T follicular helper cell (primary cell): ENCODE results near the gene SOX9.
"Not testable (repeated sequence)": the region's sequence is repeated elsewhere in the genome, so short reads cannot be mapped to it uniquely, and the experiment has no call there.

ENCODE experiments used
- DNase-seq: peaks from one replicate; pipeline ENCODE4 v3.0.0-alpha.2; 2020; ENCODE audit warnings: low read depth

The SOX9 gene

DNA sequence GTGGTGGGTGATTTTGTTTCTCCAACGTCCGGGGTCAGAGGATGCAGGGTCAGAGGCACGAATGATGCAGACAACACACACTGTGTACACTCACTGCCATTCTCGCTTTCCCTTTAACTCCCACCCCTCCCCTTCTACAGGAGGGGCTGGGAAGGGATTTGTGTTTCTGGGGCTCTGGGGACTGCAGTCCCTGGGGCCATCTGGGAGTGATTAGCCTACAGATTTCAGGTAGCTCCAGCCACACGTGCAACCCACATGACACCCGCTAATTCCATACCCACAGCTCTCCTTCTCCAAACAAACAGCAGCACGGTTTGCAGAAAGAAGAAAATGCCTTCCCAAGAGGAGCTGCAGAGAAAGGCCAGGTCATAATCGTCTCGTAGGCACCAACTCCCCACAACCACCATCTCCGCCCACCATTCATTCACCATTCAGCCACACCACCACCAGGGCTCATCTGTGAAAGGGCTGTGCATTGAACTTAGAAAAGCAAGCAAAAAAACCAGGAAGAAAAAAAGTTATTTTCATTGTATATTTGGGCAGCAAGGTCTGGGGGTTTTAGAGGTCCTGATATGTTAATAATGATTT, 9.4 kb upstream of the SOX9 start:
- DNase-seq: no peak

DNA sequence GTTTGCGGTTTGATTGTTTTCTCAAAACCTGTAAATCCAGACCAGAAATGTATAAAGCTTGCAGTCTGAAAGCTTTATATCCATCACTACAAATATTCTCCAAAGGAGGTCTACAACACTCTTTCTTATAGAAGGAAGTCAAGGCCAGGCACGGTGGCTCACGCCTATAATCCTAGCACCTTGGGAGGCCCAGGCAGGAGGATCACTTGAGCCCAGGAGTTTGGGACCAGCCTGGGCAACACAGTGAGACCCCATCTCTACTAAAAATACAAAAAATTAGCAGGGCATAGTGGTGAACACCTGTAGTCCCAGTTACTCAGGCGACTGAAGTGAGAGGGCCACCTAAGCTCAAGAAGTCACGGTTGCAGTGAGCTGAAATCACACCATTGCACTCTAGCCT, 8.9 kb upstream of the SOX9 start:
- not testable (repeated sequence) for DNase-seq

DNA sequence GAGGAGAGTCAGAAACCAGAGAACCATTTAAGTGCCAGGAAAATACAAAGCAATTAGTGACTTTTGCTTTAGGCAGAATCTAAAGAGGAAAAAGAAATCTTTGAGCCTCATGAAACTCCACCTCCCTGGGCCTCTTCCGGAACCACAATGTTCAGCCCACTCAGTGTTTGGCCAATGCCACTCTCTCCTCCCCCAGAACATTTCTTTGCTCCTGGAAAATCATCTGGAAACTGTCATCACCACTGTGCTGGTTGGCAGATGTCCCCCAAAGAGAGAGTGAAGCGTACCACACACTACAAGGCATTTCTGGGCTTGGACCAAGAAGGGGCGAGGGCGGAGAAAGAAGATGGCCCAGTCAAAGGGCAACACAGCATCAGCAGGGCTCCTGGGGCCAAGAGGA, 7.1 kb upstream of the SOX9 start:
- no peak for DNase-seq

DNA sequence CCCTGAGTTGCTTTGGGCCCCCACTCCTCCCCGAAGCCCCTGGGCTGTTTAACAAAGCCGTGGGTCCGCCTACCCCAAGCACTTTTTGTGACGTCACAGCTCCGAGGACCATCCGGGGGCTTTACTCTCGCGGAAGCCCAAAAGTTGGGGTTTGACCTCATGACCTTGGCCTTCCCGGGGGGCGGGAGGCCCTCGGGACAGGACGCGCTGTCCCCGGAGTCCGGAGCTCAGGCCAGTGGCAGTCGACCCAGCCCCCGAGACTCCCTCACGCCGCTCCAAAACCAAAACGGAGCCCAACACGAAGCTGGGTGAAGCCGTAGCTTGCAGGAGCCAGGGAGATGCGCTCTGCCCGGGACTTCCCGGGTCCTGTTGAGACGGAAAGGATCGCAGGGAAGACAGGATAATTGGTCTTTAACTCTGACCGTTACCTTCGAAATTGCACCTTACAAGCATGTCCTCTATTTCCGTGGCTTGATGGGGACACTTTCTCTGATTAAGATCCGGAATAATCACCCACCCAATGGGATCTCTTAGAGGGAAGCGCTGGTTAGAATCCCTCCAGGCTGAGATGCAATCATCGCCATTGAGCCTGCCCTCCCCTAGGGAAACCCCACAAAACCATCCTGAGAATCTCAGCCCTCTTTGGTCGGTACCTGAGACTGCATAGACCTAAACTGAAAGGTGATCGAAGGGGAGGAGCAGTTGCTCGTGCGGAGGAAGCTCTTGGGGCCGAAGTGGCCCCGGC, 4.9 kb upstream of the SOX9 start:
- DNase-seq: no peak

DNA sequence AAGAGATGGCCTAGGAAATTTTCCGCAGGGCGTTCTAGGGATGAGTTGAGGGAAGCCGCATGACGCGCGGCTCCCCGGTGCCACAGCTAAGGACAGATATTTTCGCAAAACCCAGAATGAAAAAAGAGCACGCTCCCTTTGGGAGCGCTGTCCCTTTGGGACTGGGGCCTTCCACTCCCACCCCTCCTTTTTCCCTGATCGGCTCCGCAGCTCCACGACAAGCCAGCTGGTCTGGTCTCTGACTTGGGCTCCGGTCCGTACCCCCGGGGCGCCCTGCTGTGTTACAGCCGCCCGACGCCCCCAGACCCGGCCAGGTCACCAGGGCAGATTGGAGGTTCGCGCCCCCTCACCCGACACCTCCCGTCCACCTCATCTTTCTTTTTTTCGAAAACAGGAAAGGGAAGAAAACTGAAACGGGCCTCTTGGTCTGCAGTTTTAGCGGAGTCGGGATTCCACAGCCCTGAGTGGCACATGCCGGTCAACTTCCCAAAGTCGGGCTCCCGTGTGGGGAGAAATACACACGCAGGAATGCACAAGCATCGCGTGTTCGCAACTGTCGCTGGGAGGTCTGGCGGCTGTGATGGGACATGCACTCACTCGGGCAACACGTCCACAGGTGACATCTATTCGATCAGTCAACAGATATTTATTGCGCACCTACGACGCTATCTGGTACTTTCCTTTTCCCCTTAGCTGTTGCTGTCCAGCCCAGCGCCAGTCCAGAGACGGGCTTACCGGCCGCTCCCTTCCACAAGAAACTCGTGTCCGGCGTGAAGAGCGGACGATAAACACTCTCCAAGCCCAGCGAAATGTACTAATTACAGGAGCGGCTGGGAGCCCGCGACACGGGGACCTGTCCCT, 3.9 kb upstream of the SOX9 start:
- DNase-seq: no peak

DNA sequence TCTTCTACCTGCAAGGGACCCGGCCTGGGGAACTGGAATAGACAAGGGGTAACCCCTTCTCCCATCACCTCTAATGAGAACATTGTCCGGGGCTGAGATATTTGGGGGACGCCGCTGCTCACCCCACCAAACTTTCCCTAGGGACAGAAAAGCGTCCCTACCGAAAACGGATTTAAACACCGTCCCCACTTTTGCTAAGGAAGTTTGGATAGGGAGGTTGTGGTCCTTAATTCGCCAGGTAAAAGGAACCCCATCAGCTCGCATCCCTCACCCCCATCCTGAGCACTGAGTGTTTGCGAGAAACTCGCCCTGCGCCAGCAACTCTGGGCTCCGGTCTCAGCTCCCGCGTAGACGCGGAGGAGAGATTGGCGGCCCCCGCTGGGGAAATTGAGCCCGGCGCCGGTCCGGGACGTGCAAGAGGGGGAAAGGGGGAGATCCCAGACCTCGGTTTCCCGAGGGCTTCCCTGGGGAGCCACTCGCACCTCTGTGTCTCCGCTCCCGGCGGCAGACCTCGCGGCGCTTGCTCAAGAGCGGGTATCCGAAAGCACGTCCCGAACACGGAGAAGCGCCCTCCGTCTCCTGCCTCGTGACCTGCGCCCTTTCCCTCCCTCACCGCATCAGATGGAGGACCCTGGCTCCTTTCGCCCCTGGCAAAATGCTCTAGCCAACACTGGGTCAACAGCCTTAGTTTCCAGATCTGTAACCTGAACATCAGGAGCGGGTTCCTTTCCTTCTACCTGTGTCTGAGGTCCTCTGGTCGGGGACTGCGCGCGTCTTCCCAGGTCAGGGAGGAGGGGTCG, 3.1 kb upstream of the SOX9 start:
- DNase-seq: no peak

DNA sequence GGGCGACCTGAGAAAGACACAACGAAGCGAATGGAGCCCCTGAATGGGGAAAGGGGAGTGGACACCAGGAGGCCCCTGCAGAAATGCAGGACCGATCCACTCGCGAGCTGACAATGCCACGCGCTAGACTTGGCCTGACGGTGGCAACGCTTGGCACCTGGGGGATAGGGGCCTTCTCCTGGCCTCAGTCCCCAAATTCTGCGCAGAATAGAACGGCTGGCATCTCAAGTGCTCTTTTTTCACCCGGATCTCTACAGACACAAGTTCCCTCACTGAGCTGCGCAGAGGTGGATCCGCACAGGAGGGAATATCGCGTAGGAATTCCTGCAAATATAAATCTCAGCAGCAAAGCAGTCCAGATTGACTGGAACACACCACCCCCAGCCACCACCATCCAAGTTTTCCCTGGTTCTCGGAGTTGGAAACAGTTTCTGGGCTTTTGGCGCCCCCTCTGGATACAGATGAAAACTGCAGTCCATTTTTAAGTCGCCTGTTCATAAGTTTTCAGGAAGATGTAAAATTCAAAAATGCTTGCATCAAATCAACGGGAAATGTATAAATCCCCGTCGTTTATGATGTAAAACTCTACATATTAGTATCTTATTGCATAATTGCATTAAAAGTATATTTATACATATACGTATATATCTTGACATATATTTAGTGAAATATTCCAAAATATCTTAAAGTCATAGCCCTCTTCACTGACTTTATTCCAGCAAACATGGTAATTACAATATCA, 2.3 kb upstream of the SOX9 start:
- DNase-seq: no peak

DNA sequence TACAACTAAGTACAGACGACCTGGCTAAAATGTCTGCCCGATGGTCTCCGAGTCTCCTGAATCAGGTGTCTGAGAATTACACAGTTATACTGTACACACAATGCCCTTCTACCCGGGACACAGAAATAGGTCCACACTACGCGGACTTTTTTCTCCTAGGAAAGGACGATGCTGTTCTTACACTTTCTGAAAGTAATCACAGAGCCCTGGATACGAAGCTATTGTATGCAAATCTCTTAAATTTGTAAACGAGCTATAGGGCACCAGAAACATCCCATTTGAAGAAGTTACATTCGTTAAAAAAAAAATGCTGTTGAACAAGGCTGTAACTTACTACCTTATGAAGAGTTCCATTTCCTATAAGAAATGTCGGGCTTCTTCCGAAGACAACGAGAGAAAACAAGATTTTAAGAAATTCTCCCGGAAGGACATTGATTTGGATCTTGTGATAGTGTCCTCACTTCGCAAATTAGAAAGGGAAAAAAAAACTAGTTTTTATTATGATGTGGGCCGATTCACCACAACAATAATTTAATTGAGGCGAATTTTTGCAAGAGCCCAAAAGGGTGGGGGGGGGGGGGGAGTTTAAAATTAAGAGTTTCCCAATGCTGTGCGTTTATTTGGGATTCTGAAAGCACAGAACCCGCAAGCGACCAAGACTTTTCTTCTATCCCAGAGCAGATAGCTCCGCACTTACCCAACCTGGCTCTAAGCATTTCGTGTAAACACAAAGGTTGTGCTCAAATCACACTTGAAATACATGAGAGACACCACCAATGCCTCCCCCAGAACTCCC, 1.5 kb upstream of the SOX9 start:
- DNase-seq: no peak

DNA sequence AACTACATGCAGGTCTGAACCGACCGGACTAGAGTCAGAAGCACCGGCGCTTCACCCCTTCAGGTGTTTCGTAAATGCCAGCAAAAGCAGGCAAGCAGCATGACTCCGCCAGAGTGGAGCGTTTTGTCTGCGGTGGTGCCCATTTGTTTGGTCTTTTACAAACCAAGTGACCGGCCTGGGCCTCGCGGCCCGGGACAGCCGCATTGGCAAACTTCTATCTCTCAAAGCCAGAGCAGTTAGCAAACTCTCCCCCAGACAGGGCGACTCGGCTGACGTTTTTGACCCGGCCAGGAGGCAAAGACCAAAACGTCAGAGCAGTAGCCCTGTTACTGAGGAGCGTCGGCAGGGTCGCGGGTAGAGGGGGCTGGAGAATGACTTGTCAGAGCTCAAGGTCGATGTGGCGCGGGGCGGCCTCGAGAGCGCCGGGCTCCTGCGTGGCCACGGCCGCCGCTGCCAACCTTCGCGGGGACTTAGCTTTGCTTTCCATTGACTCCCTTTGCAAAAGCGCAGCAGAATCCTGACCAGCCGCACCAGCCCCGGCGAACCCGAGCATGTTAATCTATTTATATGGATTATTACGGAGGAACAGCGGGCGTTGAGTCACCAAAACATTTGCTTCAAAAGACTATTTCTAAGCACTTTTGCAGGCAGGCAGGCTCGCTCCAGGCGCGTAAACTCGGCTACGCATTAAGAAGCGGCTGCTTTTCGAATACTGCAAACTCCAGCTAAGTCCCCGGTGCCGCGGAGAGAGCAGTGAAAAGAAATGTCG, 763 bp upstream of the SOX9 start:
- DNase-seq: no peak

DNA sequence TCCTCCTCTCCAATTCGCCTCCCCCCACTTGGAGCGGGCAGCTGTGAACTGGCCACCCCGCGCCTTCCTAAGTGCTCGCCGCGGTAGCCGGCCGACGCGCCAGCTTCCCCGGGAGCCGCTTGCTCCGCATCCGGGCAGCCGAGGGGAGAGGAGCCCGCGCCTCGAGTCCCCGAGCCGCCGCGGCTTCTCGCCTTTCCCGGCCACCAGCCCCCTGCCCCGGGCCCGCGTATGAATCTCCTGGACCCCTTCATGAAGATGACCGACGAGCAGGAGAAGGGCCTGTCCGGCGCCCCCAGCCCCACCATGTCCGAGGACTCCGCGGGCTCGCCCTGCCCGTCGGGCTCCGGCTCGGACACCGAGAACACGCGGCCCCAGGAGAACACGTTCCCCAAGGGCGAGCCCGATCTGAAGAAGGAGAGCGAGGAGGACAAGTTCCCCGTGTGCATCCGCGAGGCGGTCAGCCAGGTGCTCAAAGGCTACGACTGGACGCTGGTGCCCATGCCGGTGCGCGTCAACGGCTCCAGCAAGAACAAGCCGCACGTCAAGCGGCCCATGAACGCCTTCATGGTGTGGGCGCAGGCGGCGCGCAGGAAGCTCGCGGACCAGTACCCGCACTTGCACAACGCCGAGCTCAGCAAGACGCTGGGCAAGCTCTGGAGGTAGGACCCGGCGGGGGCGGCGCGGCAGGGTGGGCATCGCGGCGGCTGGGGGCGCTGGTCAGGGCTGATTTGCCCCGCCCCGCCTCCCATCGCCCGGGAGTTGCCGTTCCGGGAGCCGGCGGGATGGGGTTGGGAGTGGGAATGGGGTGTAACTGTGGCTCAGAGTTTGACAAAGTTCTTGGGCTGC, 567 bp downstream of the SOX9 start:
- no peak for DNase-seq

DNA sequence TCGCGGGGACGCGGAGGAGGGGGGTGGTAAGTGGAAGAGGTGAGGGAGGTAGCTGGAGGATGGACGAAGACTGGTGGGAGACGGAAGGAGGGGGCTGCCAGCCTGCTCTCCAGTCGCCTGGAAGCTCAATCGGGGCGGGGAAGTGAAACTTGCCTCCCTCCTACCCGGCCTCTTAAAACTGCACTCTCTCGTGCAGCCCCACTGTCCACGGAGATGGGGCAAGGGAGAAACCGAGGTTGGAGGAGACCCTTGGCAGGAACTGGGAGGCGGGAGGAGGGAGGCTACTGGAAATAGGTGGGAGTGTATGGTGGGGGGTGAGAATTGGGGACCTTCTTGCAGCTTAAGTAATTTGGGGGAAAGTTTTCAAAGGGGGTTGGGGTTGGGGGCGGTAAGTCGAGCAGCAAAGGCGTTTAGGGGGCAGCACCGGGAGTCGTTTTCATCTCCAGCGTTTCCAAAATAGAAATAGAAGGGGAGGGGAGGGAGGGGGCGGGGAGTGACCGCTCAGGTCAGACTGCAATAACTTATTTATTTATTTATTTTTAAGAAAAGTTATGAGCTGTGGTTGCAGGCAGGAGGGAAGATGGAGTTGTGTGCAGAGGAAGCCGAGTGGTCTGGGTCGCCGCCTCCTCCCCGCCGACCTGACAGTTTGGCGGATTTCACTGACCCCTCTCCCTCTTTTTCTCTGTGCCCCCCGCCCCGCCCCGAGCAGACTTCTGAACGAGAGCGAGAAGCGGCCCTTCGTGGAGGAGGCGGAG, 1.4 kb downstream of the SOX9 start:
- no peak for DNase-seq

DNA sequence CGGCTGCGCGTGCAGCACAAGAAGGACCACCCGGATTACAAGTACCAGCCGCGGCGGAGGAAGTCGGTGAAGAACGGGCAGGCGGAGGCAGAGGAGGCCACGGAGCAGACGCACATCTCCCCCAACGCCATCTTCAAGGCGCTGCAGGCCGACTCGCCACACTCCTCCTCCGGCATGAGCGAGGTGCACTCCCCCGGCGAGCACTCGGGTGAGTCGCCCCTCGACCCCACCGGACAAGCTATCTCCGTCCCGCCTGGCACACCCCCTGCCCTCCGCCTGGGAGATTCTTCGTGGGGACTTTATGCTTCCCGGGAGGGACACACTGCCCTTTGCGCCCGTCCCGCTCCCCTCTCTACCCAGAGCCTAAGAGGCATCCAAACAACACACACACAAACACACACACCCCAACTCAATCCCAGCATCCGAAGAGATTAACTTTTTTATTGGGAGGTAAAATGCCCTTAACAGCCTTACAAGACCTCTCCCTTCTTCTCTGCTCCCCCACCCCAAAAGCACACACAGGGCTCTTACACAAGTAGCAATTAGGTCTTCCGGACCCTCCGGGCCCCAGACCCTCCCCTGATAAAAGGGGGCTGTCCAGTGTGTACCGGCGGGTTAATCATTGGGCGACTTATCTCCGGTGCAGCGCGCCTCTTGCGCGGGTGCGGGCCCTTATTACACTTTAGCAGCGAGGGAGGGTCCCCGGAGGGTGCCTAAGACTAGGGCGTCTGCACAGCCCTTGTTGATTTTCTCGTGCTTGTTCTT, 2.1 kb downstream of the SOX9 start:
- DNase-seq: no peak

DNA sequence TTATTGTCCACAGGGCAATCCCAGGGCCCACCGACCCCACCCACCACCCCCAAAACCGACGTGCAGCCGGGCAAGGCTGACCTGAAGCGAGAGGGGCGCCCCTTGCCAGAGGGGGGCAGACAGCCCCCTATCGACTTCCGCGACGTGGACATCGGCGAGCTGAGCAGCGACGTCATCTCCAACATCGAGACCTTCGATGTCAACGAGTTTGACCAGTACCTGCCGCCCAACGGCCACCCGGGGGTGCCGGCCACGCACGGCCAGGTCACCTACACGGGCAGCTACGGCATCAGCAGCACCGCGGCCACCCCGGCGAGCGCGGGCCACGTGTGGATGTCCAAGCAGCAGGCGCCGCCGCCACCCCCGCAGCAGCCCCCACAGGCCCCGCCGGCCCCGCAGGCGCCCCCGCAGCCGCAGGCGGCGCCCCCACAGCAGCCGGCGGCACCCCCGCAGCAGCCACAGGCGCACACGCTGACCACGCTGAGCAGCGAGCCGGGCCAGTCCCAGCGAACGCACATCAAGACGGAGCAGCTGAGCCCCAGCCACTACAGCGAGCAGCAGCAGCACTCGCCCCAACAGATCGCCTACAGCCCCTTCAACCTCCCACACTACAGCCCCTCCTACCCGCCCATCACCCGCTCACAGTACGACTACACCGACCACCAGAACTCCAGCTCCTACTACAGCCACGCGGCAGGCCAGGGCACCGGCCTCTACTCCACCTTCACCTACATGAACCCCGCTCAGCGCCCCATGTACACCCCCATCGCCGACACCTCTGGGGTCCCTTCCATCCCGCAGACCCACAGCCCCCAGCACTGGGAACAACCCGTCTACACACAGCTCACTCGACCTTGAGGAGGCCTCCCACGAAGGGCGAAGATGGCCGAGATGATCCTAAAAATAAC, 3.0 kb downstream of the SOX9 start:
- no peak for DNase-seq

DNA sequence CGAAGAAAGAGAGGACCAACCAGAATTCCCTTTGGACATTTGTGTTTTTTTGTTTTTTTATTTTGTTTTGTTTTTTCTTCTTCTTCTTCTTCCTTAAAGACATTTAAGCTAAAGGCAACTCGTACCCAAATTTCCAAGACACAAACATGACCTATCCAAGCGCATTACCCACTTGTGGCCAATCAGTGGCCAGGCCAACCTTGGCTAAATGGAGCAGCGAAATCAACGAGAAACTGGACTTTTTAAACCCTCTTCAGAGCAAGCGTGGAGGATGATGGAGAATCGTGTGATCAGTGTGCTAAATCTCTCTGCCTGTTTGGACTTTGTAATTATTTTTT, 3.6 kb downstream of the SOX9 start:
- DNase-seq: no peak

DNA sequence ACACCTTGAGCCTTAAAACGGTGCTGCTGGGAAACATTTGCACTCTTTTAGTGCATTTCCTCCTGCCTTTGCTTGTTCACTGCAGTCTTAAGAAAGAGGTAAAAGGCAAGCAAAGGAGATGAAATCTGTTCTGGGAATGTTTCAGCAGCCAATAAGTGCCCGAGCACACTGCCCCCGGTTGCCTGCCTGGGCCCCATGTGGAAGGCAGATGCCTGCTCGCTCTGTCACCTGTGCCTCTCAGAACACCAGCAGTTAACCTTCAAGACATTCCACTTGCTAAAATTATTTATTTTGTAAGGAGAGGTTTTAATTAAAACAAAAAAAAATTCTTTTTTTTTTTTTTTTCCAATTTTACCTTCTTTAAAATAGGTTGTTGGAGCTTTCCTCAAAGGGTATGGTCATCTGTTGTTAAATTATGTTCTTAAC, 4.4 kb downstream of the SOX9 start:
- DNase-seq: no peak

DNA sequence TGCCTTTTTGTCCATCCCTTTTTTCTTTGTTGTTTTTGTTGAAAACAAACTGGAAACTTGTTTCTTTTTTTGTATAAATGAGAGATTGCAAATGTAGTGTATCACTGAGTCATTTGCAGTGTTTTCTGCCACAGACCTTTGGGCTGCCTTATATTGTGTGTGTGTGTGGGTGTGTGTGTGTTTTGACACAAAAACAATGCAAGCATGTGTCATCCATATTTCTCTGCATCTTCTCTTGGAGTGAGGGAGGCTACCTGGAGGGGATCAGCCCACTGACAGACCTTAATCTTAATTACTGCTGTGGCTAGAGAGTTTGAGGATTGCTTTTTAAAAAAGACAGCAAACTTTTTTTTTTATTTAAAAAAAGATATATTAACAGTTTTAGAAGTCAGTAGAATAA, 4.9 kb downstream of the SOX9 start:
- no peak for DNase-seq
